HG02610 (cell line): ENCODE results near the gene COX5A.

ENCODE experiments used
- ATAC-seq: cut with Tn5 transposase; IDR thresholded peaks from one replicate; pipeline ENCODE4 v1.9.1; 2021; ENCODE audit warnings: mild to moderate bottlenecking, moderate library complexity; ENCODE audit not compliant: unreplicated experiment

Gene COX5A

DNA sequence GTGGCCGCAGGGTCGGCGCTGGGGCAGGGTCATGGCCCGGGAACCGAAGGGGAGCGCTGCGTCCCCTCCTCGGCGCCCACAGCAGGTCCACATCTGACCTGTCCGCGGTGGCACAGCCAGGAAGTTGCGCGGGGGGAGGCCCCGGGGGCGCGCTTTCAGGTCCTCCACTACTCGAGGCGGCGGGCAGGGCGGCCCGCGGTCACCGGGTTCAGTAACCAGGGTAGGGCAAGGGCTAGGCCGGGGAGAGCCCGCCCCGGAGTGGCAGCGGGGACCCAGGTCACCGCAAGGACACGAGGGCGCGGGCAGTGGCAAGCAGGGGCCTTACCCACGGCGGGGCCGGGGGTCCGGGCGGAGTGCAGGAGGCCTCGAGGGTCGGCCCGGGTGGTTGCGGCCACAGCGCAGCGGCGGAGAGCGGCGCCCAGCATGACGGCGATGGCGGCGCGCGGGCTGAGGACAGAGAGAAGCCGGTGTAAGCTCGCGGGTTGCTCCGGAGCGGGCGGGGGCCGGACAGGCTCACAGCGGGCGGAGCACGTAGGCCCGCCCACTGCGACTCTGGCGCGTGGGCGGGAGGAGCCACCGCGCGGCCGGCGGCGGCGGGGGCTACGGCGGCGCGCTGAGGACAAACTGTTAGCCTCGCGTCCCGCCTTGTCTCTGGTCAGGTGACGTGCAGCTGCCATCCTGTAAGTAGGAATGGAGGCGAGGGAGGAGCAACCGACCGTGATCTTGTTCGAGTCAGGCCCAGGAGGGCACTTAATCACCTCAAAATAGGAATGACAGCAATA, at the start of gene COX5A:
Gene COX5A (minus strand): TSS at position 484 of the 782 bp plus-strand sequence. CDS start 59 bp downstream, at position 425.
- ATAC-seq = peak; percentile 83

DNA sequence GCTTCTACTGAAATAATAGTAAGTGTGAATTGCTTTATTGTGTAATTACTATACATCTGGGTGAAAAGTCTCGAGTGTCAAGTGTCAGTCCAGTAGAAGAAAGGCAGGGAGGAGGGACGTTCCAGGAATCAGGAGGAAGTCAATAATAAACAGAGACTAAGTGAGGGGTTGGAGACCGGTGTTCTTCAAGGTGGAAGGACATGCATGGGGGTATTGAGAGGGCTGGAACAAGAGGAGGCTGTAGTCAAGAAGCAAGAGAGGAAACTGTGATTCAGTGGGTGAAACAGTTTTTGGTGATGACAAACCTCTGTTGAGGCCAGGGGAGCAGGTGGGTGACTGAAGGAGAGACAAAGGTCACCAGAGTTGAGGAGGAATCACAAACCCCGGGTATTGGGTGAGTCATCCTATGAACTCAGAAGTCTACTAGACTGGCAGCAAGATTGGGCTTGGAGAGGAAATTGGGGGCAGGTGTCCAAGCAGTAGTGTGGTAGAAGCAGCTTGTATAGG, 45.9 kb upstream of the COX5A start:
- no peak for ATAC-seq

DNA sequence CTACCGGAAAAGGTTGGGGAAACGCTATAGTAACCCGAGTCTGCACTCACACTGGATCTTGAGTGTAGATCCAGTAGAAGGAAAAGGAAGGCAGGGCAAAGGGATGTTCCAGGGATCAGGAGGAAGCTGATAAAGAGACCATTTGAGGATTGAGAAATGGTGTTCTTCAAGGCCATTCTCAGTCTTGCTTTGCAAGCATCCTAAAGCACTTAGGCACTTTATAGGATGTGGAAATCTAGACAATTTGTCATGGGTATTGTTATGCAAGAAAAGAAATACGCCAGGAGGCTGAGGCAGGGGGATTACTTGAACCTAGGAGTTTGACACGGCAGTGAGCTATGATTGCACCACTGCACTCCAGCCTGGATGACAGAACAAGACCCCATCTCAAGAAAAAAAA, 44.3 kb upstream of the COX5A start:
- ATAC-seq = no peak

DNA sequence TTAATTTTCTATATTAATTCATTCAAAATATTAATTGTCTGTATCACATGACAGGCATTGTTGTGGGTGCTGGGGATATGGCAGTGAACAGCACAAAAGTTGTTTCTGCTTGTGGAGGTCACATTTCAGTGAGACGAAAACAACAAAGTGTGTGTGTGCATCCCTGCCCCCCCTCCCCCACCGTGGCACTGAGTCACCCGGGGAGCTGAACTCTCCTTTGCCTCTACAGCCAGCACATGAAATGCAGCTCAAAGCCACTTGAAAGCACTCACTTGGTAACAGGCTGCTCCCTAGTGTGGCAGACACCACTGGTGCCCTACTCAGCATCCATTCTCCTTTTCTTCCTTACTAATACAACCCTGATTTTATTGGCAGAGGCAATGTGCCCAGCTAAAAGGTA, 40.6 kb upstream of the COX5A start:
- ATAC-seq = no peak

DNA sequence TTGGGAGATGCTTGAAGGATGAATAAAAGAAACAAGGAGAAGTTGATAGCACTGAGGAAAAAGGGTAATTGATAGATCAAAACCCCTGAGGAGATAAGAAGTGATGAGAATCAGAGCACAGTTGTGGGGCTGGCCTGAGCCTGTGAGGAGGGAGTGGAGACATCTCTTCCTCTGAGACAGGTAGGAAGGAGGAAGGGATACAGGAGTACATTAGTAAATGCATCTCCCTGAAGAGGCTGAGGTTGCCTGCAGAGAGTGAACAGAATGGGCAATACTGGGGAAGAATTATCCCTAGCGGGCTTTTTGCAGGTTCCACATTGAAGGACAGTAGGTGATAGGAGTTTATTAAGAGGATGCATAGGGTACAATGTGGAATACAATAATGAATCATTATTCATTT, 40.2 kb upstream of the COX5A start:
- no peak for ATAC-seq

DNA sequence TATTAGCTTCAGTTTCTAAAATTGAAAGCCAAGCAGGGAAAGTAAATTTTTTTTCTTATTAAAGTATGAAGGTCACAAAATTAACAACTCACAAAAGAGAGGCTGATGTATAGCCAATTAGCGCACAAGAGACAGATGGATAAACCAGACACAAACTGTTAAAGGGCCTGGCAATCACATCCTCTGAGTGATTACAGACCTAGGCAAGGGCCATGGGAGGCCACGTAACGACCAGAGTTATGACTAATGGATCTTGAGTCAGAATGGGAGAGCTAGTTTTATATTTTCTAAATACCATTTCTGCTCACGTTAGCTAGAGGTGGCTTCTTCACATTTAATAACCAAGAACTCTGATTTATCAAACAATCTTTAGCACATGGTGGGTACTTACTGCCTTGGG, 39.7 kb upstream of the COX5A start:
- ATAC-seq = no peak

DNA sequence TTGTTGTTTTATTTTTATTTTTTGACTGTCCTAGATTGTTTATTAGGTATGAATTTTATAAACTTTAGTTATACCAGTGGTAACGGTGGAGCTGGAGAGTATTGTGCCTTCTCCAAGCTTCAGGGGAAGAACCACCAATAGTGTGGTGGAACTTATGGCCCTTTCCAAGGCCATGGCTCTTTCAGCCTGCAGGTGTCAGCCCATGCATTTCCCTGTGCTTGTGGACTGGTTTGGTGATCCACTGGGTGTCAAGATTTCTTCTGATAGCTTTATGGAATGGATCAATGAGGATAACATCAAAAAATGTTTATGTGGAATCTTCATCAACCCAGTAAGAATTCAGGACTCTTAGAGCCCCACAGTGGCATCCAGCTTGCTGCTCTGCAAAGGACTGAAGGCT, 38.3 kb upstream of the COX5A start:
- ATAC-seq = no peak

DNA sequence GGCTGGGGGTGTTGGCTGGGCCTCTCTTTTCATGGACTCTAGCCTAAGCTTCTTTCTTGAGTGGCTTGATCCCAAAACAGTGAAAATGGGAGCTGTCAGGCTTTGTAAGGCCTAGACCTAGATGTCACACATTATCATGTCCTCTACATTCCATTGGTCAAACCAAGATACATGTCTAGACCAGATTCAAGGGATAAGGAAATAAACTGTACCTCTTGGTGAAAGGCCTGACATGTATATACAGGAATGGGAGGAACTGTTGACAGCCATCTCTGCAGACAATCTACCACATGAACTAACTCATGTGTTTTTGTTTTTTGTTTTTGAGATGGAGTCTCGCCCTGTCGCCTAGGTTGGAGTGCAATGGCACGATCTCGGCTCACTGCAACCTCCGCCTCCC, 29.8 kb upstream of the COX5A start:
- no peak for ATAC-seq

DNA sequence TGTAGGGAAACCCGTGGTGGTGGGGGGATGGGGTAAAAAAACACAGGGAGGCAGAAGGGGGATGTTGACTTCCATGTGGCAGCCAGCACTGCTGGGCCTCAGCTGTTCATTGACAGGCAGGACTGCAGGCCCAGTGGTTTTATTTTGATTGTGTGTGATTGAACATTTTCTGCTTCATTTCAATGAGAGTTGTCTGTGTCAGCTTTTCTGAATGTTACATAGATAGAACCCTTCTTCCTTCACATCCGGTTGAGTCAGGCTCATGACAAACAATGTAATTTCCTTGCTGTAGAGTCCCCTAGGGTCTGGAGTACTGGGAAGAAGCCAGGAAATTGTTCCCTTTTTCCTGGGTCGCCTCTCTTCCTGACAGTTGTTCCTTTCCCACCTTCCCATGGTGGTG, 26.9 kb upstream of the COX5A start:
- no peak for ATAC-seq

DNA sequence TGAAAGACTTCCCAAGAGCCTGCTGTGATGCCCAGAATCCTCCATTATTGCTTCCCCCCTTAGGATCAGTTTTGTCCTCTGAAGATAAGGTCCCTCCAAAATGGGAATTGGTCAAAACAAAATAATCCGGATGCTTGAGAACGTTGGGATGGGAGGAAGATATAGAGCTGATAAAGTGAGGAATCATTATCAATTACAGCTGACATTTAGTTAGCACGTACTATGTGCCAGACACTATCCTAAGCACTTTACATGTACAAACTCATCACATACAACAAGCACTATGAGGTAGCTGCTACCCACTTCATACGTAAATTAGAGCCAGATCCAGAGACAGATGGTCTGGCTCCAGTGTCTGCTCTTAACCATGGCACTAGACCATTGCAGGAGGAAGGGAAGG, 25.3 kb upstream of the COX5A start:
- ATAC-seq = no peak

DNA sequence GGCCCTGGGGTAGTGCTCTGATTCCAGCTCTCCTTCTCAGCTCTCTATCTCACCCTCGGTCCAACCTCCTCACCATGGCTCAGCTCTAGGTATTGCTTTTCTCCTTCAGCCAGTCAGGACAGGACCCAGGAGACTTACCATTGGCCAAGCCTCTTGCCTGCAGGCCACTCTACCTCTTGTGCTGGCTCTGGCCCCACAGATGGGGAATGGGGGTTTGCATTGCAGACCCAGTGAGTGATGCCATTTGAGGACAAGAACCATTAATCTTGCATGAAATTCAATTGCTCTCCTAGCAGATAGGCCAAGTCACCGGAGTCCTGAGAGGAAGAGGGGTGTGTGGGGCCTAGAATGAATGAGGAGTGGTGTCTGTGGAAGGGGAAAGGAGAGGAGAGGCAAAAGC, 24.8 kb upstream of the COX5A start:
- ATAC-seq = no peak

DNA sequence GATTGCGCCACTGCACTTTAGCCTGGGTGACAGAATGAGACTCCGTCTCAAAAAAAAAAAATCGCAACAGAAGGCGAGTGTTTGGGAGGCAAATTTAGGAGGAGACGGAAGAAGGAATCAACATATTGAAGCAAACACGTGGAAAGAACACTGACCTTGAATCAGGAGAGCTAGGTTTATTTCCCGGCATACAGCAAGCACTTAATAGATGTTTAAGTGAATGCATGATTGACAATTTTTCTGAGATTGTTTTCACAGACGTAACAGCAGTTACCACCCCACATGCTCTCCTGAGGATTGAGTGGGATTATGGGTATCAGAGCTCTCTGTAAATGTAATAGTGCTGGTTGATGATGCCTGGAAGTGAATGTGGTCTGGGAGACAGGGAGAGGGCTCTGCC, 24.3 kb upstream of the COX5A start:
- no peak for ATAC-seq

DNA sequence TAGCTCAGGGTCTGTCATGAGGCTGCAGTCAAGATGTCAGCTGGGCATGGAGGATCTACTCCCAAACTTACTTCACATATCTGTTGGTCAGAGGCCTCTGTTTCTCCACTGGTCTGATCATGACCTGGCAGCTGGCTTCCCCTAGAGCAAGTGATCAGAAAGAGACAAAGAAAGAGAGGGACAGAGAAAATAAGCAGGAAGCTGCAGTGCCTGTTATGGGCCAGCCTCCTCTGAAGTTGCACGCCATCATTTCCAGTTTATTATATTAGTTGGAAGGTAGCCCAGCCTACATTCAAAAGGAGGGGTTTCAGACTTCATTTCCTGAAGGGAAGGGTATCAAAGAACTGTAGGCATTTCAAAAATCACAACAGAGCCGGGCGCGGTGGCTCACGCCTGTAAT, 23.7 kb upstream of the COX5A start:
- no peak for ATAC-seq

DNA sequence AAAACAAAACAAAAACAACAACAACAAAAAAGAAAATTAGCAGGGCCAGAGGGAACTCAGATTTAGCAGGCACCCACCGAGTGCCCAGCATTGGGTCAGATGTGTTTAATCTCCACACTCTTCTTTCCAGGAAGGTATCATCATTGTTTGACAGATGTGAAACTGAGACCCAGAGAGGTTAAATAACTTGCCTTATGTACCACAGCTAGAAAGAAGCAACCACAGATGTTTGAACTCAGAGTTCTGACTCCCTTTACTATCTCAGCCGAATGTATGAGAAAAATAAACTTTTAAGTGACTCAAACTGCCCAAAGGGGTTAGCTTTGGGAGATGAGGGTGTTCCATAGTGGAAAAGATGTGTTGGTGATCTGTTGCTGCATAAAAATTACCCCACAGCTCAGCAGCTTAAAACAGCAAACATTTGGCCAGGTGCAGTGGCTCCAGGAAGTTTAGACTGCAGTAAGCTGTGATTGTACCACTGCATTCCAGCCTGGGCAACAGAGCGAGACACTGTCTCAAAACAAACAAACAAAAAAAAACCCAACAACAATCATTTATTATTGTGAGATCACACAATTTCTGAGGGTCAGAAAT, 23.2 kb upstream of the COX5A start:
- ATAC-seq = no peak

DNA sequence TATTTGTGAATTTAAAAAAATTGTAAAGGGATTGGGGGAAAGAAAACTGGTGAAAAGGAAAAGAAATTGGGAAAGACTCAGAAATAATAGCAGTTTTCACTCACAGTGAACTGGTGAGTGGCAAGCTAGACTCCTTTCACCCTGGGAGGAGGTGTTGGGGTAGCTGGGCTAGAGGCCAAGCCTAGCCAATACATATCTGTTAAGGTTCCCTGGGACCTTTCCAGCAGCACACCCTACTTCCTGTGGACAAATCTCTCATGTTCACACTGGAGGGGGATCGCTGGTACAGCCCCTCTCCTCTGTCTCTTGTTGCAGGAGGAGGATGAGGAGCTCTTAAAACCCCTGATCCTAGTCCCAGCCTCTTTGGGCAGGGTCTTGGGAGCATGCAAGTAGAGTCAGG, 22.4 kb upstream of the COX5A start:
- no peak for ATAC-seq

DNA sequence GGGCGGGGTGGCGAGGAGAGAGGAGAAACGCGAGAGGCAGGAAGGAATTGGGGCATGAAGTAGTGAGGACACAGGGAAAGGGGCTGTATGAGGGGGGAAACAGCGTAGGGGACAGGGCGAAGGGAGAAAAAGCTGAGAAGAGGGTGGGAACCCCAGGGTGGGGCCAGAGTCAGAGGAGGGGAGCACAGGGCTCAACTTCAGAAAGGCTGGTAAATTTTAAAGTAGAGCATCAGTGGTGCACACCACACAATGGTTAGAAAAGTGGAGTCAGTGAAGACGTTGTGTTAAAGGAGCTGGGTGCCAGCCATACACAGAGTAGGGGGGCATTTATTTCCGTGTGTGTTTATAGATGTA, 21.7 kb upstream of the COX5A start:
- ATAC-seq = no peak

DNA sequence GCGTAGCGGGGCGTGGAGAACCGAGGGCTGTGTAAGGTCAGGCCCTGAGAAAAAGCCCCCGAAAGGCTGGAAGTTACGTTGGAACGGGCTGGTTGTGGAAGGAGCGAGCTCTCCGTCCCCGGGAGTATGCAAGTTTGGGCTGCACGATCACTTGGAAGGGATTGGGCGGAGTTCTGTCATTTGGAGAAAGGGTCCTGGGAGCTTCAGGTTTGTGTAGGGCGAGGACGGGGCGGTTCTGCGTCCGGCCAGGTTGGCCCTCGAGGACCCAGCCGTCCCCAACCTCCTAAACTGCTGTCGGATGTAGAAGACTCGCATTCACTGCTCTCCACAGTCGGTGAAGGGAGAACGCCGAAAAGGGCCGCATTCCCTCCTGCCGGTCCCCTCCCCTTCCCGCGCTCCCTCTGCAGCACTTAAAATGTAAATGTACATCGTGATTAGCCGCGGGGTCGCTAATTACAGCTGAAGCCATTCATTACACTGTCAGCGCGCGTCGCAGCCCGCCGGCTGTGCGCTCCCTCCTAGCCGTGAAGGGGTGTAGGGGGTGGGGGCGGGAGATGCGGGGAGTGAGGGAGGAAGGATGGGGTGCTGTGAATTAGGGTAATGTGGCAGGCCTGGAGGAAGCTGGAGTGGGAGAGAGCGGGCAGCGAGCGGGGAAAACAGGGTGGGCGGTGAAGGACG, 21.2 kb upstream of the COX5A start:
- ATAC-seq = no peak

DNA sequence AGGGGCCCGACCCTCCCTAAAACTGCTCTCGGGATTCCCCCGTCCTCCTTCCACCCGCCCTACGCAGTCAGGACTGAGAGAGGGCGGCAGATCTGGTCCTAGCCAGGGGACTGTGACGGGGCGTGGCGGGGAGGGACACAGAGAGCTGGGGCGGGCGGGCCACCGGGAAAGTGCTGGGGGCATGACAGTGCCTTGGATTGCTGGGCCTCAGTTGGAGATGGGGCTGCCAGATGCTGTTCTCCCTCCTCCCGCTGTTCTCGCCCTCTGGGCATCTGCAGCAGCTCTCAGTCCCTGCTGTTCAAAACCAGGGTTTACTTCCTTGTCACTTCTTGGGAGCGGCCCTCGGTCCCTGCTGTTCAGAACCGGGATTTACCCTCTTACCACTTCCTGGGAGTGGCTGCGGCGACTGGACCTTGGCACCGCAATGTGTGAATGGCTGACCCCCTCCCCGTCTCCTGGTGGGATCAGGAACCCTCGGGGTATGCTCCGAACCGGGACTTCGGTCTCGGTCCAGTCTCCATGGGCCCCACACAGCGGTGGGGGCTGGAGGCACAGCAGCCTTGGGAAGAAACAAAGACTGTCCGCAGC, 20.5 kb upstream of the COX5A start:
- ATAC-seq = no peak

DNA sequence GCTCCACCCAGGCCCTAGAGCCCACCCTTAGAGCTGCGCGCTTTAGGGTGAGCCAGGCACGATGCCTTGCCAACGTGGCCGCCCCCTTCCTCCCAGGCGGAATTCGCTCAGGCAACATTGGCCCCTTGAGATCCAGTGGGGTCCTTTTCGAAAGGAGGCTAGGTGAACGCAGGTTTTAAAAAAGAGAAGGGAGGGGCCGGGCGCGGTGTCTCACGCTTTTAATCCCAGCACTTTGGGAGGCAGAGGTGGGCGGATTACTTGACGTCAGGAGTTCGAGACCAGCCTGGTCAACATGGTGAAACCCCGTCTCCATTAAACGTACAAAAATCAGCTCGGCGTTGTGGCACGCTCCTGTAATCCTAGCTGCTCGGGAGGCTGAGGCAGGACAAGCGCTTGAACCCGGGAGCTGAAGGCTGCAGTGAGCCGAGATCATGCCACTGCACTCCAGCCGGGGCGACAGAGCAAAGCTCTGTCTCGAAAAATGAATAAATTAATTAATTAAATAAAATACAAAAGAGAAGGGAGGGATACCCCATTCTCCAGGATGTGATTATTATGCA, 19.7 kb upstream of the COX5A start:
- ATAC-seq = no peak

DNA sequence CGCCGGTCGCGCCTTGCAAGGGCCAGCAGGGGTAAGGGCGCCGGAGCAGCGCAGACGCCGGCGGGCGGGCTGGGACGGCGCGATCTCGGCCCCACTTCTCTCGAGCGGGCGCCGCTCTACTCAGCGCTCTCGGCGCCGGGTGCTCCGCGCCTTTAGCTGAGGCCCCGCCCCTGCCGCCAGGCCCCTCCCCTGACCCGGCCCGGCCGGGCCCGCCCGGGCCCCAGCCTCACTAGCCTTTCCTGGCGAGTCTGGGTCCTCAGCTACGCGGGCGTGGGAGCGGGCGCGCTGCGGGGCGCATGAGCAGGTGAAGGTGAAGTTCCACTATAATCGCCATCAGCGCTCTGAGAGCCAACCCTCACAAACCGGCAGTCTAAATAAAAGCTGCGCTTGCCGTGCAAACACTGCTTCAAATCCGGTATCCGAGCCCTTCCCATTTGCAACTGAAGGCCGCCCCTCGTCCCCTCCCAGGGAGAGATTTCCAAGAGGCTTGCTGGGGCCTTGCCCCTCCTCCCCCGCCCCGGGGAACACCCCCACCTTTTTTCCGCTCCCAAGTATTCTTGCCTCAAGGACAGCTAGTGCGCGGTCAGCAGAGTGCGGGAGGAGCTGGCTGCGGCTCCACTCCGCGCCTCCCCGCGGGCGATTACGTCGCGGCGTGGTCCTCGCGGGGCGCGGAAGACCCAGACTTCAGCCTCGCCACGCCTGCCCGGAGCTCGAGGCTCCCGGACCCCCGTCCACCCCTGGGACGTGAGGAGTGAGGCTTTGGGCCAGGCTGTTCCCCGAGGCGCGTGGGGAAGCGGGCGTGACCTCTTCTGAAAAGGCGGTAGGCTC, 19.0 kb upstream of the COX5A start, which contains the start of gene RPP25:
Gene RPP25 (minus strand): TSS at position 125 of the 828 bp plus-strand sequence. CDS start 189 bp downstream, outside the sequence.
- ATAC-seq = peak; percentile 81
